HG02623 (cell line): ENCODE results near the gene TNFRSF8.

Source experiments
- ATAC-seq: cut with Tn5 transposase; IDR thresholded peaks from one replicate; pipeline ENCODE4 v1.9.1; 2021; ENCODE audit warnings: moderate library complexity; ENCODE audit not compliant: unreplicated experiment

Gene TNFRSF8

DNA sequence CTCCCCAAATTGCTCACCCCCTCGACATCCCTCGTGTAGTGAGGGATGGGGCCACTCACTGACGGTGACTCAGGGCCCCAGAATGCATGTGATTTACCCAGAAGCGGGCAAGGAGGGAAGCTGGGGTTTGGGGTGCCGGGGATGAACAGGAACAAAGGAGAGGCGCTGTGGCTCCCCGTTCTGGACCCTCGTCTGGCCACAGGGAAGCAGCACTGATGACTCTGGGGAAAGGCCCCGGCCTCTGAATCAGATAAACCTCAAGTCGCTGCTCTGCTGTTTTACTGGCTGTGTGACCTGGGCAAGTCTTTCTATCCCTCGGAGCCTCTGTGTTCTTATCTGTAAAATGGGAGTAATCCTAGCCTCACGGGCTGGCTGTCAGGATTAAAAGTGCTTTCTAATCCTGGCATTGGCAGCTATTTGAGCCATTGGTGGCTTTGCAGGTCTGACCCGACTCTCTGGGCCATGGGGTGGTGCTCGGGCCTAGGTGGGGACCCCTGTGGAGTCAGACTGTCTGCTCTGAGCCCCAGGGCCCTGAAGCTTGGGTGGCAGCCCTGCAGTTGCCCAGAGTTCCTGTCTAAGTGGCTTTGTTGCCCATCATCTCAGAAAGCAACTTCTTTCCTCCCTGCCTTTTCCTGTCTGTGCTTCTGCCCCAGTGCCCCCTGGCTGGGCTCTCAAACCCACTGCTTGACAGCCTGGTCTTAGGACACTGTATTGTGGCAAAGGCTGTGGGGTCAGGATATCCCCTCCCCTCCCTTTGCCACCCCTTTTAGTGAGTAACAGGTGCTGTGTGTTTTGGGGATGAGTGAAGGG is 109.1 kb downstream of the TNFRSF8 start:
- ATAC-seq: no peak

GRCh38 chr1:12173041-12173509 is 110.0 kb downstream of the TNFRSF8 start:
- ATAC-seq: no peak

- ATAC-seq: no peak
Measured at GRCh38 chr1:12173631-12174121, 110.6 kb downstream of the TNFRSF8 start.

DNA sequence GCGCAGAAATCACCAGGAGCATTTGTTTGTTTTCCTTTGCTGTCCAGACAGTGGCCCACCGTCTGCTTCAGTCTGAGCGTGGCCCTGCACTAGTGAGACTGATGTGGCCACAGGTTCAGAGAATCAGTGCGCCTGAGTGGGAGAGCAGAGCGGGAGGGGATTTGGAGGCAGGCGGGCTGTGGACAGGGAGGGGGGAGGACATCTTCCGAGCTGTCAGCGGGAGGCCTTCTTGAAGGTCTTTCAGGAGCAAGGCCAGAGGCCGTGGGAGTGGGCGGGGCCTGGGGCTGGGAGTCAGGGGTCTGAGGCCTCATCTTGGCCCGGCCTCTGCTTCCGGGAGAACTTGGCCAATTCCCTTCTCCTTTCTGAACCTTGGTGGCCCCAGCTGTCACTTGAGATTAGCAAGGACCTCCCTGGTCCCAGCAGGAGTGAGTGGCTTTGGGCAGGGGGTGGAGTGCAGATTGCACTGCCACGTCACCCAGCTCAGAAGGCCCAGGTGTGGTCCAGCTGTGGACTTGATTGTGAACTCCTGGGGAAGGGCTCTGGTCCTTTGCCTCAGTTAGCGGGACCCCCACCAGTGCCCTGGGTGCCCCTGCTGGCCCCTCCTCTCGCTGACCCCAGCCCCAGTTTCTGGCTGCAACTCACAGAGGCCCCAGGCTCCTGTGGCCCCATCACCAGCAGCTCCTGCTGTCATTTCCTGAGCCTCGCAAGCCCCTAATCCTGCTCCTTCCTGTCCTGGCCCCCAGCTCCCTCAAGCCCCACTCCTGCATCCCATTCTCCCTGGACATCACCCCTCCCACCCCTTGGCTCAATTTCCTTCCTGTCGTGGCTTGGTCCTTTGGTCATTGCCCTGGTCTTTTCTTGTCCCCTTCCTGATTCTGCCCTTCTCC is 112.1 kb downstream of the TNFRSF8 start:
- ATAC-seq: no peak

- ATAC-seq: no peak
Measured at GRCh38 chr1:12176298-12177118, 113.4 kb downstream of the TNFRSF8 start.

GRCh38 chr1:12177156-12177998 is 114.3 kb downstream of the TNFRSF8 start:
- ATAC-seq: no peak

- no peak for ATAC-seq
Measured at GRCh38 chr1:12177999-12178441, 114.9 kb downstream of the TNFRSF8 start.

DNA sequence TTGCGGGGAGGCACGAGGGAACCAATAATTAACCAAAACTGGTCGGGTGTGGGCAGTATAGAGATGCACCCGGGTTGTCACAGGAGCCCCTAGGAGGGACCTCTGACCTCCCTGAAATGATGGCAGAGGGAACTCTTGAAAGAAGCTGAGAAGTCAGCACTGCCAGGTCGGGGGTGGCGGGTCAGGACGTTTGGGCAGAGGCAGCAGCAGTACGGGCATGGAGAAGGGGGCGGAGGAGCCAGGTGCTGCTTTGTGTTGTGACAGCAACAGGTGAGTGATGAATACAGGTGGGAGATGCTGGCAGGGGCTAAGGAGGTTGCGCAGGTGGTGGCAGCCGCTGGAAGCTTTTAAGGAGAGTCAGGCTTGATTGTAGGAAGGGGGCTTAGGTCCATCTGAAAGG is 115.4 kb downstream of the TNFRSF8 start:
- ATAC-seq: no peak

DNA sequence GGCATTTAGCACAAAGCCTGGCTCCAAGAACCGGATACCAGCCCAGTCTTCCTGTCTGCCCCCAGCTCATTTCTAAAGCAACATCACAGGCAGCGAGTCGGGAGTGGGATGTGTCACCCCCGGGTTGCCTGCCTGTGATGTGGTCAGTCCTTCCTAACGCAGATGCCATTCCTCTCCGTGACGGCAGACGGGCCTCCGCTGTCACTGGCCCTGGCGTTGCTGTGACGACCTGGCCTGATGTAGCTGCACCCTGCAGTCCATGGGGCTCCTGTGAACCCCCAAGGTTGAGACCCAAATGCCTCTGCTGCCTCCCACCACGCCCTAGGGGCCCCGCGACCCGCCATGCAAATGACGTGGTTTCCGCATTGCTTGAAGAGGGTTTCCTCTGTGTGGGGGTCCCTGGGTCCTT is 116.0 kb downstream of the TNFRSF8 start:
- no peak for ATAC-seq

GRCh38 chr1:12179676-12180075 is 116.6 kb downstream of the TNFRSF8 start:
- no peak for ATAC-seq

GRCh38 chr1:12180315-12180714 is 117.2 kb downstream of the TNFRSF8 start:
- ATAC-seq: no peak

DNA sequence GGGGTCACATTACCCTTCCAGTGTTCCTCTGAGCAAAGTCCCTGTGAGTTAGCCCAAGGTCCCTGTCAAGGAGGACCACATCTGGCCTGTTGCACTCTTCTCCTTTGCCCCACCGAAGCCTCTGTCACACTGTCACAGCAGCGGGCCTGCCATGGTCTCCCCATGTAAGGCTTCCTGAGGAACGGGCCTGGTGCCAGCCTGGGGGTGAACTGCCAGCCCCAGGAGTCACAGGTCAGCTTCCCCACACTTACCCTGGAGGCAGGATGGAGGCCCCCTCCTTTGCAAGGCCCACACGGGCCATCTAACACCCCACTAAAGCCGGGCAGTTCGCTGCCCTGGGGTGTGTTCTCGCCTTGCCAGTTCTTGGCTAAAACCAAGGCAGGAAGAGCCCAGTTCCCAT is 117.8 kb downstream of the TNFRSF8 start:
- no peak for ATAC-seq

- ATAC-seq: no peak
Measured at GRCh38 chr1:12181568-12181967, 118.5 kb downstream of the TNFRSF8 start.

GRCh38 chr1:12182410-12182984 is 119.4 kb downstream of the TNFRSF8 start:
- no peak for ATAC-seq

DNA sequence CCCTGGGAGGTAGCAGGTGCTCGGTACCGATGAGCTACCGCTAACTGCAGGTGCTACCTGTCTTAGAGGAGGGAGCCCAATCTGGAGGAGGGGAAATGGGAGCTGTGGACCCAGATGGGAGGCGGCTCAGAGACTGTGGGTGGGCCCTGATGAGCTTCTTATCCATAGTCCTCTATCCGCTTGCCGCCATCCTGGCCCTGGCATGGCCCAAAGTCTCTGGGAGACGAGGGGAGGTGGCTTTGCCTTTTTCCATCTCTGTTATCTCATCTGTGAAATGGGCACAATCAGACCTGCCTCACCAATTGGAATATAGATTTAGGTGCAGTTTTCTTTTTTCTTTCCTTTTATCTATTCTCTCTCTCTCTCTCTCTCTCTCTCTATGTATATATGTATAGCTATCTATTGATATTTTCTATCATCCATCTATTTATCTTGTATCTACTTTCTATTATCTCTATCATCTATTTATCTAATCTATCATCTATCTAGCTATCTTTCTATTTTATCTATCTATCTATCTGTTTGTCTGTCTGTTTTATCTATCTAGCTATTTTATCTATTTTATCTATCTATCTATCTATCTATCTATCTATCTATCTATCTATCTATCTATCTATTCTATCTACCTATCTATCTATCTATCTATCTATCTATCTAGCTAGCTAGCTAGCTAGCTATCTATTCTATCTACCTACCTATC is 120.1 kb downstream of the TNFRSF8 start:
- ATAC-seq: no peak

DNA sequence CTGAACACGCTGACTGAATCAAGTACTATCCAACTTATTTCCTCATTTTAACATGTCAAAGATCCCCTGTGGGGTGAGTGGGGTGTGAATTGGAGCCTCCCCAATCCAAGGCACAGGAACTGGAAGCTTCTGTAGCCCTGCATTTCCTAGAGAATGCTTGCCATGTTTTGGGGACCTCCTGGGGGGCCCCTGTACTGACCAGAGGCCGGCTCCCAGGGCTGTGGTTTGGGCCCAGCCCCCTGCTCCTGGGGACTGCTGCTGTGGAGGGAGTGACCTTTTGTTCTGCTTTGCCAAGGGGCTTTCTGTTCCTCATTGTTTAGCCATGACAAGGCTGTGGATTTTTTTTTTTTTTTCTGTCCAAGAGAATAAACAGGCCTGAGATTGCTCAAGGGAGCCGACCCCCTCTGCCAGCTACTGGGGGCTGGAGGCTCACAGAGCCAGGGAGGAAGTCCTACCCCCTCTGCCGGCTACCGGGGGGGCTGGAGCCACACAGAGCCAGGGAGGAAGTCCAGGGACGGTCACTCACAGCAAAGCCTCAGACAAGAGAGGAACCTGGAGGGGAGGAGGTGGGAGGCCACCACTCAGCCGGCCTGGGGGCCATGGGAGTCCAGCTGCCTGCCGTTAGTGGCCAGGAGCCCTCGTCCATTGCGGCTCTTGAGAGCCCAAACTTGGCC is 121.0 kb downstream of the TNFRSF8 start:
- ATAC-seq: no peak

- no peak for ATAC-seq
Measured at GRCh38 chr1:12185036-12185917, 122.2 kb downstream of the TNFRSF8 start.
